GM18951 (cell line): ENCODE data around the gene PTCH1.

Source experiments
- POLR2A ChIP-seq: IDR thresholded peaks from 4 replicates; pipeline ENCODE4 v1.6.1; 2011; ENCODE audit warnings: mild to moderate bottlenecking; ENCODE audit not compliant: insufficient read length, insufficient read depth; ENCODE audit errors: extremely low read depth
- in situ Hi-C: fragments of 300-500 bp; cut with MboI; formaldehyde crosslinking; loops from one replicate; pipeline ENCODE4 v1.12.0; 2022; ENCODE audit warnings: low sequenced_read_pairs, mixed read lengths, inconsistent platforms; ENCODE audit not compliant: unreplicated experiment

PTCH1 gene

DNA sequence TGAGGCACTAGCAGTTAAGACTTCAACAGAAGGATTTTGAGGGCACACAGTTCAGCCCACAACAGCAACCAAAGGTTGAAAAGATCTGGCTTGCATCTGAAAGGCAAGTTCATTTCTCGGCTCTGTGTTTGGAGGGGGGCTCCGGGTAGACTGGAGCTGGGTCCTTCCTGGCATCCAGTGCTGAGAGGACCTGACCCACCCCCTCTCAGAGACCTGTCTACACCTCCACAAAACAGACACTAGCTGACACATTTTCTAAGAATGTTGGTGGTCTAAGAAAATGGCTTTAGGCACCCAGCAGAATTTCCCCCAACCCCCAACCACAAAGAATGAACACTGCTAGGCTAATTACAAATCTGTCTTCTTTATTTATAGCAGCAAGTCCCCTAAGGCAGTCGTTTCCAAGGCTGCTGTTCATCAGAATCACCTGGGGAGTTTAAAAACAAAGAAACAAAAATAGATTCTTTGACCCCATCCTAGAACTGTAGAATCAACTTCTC is 6.2 kb upstream of the PTCH1 start:
- in situ Hi-C loops: no loop called here
- TF ChIP-seq POLR2A: no peak

DNA sequence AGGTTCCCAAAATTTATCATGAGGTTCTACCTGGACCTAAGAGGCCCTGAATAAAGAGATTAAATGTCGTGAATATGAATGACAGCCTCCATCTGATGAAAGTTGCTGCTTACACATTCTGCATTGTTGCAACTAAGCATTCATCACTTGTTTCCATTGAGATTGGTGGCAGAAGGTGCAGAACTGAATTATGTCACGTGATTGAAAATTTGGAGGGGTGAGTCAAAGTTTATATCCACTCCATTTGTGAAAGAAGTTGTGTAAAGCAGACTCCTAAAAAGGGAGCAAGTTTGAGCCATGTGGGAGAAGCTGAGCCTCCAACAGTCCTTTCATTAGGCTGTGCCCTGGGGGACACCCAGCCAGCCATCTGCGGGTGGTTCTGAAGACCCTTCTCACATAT is 4.9 kb upstream of the PTCH1 start:
- in situ Hi-C loops: no loop called here
- no peak for TF ChIP-seq POLR2A

DNA sequence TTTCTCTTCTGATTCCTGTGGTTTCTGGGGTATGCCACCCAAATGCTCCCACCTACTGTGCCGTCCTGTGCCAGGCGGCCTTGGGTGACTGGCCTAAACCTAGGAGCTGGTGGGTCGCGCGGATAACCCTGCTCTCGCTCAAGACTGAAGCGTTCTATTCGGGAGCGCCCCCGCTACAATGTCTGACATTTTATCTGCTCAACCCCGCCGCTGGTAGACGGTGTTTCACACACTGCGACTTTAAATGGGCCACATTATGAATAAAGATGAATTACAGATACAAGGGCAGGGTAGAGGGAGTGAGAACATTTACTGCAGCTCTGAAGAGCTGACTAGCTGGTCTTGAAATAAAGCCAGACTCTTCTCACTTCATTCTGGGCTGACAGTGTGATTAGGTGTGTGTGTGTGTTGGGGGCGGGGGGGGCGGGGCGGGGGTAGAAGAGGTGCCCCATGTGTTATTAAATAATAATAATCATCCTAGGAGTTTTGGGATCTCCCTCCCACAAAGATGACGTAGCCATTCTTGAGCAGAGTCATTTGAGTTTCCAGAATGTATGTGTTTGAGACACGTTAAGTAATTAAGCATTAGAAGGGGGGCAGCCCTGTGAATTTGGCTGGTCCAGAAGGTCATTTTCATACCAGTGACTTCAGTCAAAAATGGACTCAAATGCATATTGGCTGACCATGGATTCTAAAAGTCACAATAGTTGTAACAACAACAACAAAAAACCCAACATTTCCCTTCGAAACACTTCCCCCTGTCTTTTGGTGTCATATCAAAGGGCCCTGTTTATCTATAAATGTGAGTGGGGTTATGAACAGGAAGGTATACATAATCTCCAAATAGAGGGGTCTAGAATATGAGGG is 1.0 kb upstream of the PTCH1 start:
- no peak for TF ChIP-seq POLR2A
- in situ Hi-C loops: no loop called here

DNA sequence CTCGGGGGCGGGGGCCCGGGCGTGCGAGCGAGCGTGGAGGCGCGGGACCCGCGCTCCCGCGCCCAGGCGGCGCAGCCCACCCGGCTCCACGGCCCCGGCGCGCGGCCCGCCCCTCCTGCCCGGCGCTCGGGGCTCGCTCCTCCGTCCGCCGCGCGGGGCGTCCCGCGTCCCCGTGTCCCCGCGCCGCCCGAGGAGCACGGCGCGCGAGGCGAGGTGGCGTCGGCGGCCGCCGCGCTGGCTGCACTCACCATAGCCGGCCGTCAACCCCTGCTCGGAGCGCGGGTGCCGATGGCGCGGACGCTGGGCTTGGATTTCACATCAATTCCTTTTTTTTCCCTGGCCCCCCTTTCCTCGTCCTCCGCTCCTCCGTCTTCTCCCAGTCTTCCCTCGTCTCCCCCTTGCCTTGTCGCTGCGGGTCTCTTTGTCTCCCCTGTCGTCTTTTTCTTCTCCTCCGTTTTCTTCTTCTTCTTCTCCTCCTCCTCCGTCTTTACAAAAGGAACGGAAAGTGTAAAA is 494 bp downstream of the PTCH1 start:
- in situ Hi-C loops: no loop called here
- no peak for TF ChIP-seq POLR2A

DNA sequence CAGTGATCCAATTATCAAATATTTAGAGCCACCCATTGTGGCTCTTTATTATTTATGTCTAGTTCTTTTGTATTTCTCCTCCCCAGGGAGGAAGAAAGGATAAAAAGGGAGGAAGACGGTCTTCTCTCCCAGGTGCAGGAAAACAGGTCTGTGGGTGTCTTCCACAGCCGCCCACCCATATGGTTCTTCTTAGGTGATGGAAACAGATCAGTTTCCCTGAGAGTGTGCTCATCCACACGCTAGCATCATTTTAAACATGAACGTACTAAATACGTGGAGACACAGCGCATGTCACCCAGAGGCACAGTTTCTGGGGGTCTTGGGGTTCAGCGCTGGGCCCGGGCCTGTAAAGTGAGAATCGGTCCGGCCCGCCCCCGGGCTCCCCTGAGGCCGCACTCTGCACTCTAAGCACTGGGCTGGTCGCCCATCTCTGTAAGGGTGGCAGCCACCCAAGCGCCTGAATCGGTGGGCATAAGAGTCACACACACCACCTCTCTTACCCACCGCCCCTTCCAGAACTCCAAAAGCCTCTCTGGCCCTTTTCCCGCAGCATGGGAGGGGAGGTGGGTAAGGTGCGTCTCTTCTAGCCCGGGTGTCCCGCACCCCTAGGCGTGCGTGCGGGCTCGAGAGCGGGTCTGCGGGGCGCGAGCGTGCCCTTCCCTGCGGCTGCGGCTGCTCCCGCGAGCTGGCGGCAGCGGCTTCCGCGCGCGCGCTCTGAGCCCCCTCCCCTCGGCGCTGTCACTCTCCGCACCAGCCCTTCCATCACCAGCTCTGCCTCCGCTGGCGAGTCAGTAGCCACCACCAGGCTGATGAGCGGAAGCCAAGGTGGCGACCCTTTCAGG is 1.3 kb downstream of the PTCH1 start:
- no peak for TF ChIP-seq POLR2A
- in situ Hi-C loops: no loop called here

DNA sequence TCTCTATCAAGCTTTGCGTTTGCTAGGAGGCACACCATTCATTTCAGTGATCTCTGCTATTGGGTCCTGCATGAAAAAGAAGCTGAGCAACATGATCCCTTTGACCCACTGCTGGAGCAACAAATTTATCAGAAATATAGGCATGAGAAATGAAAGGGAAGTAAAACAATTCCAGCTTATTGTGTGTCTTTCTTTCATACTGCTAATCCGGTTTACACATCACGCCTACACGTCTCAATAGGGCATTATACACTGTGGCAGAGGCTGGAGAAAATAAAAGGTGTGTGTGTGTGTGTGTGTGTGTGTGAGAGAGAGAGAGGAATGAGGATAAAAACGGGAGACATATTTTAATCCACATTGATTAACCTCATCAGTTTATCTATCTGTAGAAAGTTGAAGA is 2.4 kb downstream of the PTCH1 start:
- in situ Hi-C loops: no loop called here
- no peak for TF ChIP-seq POLR2A

DNA sequence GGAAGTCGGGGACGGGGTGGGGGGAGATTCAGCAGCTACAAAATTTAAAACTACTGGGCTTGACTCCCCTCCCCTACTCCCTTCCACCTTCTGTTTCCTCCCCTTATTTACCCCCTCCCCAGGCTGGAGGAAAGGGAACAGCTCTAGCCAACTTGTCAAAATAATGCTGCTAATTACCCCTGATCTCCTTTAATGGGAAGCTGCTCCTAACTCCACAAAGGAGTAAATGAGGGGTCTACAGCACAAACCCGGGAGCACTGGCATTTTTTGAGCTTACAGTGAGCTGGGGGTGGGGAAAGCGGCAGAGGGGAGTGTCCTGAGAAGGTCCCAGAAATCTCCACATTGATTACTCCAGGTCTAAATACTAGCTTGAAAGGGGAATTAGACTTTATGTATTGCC is 3.1 kb downstream of the PTCH1 start:
- TF ChIP-seq POLR2A: no peak
- in situ Hi-C loops: no loop called here

DNA sequence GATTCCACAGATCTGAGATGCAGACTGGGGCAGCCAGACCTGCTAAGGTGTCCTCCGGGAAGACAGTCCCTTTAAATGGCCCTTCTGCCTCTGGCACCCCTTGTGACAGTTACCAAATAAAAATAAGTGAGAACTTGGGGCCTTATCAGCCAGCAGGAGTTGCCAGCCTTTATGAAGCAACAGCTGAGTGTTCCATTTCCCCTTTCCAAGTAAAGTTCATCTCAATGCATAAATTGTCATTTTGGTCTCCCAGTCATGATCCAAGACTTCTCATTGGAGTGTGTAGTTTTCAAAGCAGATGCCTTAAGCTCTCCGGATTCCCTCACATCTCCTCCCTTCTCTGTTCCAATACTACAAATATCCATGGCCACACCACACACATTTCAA is 4.1 kb downstream of the PTCH1 start:
- no peak for TF ChIP-seq POLR2A
- in situ Hi-C loops: no loop called here

DNA sequence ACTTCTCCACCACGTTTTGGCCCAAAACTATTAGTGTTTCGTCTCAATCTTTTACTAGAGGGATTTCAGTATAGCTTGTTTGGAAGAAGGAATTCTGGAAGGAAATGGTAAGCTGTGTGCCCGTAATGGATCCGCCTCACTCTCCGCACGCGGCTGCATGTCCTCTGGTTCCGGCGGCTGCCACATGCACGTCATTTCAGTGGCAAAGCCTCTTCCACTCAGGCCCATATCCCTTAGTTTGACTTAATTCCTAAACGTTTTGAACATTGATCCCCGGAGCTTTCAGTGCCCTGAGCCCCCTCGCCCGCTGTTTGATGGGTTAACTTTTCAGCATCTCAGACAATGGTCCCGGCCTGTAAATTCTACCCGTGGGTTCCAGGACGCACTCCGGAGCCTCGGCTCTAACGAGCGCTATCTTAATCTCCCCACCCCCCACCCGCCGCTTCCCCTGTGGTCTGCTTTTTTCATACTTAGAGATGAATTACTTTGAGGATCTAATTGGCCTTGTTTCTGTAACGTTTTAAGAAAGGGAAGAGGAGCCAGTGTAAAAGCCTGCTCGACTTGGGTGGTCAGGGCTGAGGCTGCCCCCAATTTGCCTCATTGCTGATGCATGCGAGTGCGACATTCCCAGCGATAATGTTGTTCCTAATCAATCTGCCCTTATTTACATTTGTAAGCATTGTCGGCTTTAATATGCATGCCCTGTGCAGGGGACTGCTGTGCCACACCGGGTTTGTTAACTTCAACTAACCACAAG is 4.6 kb downstream of the PTCH1 start:
- in situ Hi-C loops: no loop called here
- TF ChIP-seq POLR2A: no peak

DNA sequence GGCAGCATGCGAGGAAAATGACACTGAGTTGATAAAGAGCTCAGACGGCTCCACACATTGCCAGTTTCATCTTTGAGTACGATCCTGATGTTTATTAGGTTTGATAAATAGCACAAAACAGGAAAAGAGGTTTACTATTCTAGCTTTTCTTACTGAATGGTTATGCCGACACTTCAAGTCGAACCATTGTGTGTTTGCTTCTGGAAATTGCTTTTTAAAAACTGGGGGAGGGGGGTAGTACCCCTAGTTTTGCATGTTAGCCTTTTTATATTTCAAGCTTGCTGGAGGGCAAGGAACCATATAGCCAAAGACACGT is 5.2 kb downstream of the PTCH1 start:
- no peak for TF ChIP-seq POLR2A
- in situ Hi-C loops: no loop called here

DNA sequence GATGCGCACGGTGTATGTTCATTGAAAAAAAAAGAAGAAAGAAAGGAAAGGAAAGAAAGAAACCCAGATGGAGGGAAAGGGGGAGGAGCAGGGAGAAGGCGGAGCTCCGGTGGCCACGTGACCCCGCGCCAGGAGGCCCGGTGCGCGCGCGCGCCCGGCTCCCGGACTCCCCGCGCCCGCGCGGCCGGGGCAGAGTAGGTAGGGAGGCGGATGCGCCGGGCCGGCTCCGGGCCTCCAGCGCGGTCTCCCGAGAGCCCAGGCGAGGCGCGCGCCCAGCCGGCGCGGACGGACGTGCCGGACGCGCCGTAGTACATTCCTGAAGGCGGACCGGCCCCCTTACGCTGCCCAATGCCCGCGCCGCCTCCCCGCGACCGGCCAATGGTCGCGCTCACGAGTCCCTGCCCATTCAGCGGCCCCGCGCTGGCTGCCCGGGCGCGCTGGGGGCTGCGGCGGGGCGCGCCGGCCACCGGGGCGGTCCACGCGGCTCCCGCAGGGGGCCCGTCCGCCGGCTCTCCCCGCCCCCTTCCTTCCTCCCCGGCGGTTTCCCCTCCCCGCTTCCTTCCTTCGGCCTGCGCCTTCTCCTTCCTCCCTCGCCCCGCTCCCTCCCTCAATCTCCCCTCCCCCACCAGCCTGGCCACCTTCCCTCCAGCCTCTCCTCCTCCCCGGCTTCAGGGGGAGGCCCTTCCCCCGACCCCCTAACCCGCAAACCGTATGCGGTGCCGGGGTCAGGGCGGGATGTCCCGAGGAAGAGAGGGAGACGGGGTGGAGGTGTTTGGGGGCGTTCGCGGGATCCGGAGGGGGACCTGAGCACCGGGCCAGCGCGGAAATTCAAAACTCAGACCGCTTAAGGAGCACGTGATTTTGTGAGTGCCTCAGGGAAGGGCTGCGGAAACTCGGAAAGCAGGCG is 5.8 kb downstream of the PTCH1 start:
- in situ Hi-C loops: no loop called here
- TF ChIP-seq POLR2A: peak; percentile 84
